ENCODE measurements around the gene SRGAP2.
"Not testable (repeated sequence)": the region's sequence is repeated elsewhere in the genome, so short reads cannot be mapped to it uniquely, and the experiment has no call there.

Gene SRGAP2

DNA sequence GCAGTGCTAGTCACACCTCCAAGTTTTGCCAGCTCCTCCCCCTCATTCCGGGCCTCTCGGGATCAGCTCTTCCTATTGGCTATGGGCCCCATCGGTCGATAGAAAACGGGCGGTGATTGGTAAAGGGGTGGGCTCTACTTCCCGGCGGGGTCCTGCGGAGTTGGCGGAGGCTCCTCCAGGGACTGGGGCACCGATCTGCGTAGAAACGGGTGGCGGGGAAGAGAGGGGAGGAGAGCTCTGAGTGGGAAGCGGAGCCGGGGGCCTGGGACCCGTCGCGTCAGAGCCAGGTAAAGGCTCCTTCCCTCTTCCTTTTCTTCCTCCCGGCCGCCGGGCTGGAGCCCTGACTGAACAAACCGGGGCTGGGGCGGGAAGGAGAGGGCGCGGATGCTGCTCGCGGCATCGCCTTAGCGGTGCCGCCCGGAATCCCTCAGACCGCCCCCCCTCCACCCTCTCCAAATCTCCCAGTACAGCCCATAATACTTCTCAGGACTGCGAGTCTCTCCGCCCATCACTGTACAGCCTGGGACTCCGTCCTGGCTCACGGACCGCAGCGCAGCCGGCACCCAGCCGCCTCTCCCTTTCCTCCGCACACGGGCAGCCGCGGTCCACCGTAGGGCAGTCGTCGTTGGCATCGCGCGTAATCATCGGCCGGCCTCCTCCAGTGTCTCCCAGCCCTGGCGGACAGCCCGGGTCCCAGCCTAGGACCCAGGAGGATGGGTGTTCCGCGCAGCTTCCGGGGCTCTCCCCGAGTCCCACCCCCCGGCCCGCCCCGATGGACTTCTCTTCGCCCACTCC is at the start of gene SRGAP2:
Gene SRGAP2 (plus strand): TSS at position 178 of the 795 bp plus-strand sequence. CDS start 2,430 bp downstream, outside the sequence.
- DNase-seq (ENCODE audit: low spot score); in situ Hi-C loops (cut with MboI; ENCODE audit: low pct_unique_long_range_greater_than_20kb, low sequenced_read_pairs, unreplicated experiment): not testable (repeated sequence)

DNA sequence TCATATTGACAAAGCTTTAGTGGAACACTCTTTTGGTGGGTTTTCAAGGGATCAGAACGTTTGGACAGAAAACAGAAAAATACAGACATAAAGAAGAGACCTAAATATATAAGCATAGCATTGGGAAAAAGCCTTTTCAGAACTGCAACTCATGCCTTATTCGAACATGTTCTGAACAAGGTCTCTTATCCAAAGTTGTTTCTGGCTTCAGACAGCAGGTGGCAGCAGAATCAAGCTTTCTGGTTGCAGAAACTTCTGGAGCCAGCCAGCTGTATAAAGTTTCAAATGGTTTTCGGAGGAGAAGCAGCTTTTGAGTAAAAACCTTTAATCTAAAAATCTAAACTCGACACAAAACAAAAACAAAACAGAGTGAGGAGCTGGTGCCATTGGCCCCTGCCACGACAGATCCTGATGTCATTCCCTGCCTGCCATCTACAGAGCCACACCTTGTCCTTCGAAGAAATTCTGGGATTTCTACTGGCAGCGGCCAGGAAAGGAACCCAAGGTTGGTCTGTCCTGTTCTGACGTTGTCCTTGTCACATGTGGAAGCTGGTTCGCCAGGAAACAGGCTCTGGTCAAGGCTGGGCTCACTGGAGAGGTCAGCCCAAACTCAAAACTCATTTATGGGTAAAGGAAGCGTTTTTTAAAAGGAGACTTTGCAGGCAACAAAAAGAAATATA is 35.9 kb upstream of the SRGAP2 start:
- in situ Hi-C loops (cut with MboI; ENCODE audit: low pct_unique_long_range_greater_than_20kb, low sequenced_read_pairs, unreplicated experiment): not testable (repeated sequence)

DNA sequence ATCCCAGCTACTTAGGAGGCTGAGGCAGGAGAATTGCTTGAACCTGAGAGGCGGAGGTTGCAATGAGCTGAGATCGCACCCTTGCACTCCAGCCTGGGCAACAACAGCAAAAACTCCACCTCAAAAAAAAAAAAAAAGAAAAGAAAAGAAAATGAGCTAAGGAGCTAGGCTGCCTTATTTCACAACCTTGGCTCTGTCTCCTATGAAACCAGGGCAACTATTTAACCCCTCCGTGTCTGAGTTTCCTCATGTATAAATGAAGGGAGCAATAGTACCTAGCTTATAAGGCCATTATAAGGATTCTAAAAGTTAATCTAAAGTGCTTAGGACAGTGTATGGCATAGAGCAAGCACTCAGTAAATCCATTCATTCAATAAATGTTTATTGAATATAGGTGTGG is 33.5 kb upstream of the SRGAP2 start:
- in situ Hi-C loops (cut with MboI; ENCODE audit: low pct_unique_long_range_greater_than_20kb, low sequenced_read_pairs, unreplicated experiment): not testable (repeated sequence)

More for the DNA sequence above, 35.9 kb upstream of the SRGAP2 start:
- TF ChIP-seq, protein P1, sequence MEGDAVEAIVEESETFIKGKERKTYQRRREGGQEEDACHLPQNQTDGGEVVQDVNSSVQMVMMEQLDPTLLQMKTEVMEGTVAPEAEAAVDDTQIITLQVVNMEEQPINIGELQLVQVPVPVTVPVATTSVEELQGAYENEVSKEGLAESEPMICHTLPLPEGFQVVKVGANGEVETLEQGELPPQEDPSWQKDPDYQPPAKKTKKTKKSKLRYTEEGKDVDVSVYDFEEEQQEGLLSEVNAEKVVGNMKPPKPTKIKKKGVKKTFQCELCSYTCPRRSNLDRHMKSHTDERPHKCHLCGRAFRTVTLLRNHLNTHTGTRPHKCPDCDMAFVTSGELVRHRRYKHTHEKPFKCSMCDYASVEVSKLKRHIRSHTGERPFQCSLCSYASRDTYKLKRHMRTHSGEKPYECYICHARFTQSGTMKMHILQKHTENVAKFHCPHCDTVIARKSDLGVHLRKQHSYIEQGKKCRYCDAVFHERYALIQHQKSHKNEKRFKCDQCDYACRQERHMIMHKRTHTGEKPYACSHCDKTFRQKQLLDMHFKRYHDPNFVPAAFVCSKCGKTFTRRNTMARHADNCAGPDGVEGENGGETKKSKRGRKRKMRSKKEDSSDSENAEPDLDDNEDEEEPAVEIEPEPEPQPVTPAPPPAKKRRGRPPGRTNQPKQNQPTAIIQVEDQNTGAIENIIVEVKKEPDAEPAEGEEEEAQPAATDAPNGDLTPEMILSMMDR (IDR thresholded peaks at IDR 0.05; ENCODE audit: extremely low read depth, insufficient read depth, missing control alignments): peak; percentile 20
- not testable (repeated sequence) for DNase-seq (ENCODE audit: low spot score)

DNA sequence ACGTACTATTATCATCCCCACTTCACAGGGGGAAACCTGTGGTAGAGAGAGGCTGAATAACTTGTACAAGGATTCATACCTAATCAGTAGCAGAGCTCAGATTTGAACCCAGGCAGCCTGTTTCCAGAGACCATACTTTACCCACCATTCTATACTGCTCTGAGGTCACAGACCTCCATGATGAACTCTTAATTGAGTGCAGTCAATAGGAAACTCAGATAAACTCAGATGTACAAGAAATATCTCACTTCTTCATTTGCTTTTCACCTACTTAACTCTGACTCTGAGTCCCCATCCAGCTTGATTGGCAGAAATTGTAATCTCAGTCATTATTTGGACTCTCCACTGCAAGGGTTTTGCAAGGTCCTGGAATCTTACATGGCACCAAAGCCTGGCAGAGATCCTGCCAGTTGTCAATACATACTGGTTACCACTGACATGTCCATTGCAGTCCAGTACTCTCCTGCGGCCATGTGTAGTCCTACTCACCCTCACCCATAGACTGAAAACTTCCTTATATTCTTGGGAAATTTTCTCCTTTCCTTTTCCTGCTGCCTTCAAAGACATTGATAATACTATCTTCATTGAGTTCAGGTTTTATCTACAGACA is 30.1 kb upstream of the SRGAP2 start:
- DNase-seq (ENCODE audit: low spot score); in situ Hi-C loops (cut with MboI; ENCODE audit: low pct_unique_long_range_greater_than_20kb, low sequenced_read_pairs, unreplicated experiment): not testable (repeated sequence)

More for the DNA sequence above, 33.5 kb upstream of the SRGAP2 start:
- not testable (repeated sequence) for DNase-seq (ENCODE audit: low spot score)

DNA sequence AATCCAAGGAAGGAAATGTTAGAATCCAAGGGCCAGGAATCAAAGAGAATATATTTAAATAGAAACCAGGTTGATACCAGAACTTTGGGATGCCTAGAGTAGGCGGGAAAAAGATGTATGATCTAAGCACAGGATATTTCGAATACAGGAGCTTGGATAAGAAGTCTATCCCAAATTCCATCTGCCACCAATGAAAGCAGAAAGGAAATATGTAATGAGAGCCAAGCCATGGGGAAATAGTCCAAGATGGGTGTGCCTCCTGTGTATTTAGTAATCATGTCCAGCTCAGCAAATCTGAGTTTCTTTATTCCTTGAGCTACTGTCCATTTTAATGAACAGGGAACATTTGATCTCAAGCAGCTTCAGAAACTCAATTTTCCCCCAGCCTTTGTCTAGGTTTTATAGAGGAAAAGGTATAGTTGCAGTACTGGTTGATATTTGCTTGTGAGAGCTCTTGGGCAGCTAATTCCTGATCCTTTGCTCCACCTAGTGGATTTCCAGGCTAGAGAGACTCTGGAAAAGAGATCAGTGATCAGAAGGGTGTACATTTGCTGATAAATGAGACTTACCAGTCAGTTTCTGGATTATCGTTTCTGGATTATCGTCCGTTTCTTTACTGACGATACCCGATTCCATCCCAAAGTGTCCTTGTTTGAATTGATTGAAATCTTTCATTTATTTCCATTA is 29.0 kb upstream of the SRGAP2 start:
- in situ Hi-C loops (cut with MboI; ENCODE audit: low pct_unique_long_range_greater_than_20kb, low sequenced_read_pairs, unreplicated experiment); DNase-seq (ENCODE audit: low spot score): not testable (repeated sequence)

DNA sequence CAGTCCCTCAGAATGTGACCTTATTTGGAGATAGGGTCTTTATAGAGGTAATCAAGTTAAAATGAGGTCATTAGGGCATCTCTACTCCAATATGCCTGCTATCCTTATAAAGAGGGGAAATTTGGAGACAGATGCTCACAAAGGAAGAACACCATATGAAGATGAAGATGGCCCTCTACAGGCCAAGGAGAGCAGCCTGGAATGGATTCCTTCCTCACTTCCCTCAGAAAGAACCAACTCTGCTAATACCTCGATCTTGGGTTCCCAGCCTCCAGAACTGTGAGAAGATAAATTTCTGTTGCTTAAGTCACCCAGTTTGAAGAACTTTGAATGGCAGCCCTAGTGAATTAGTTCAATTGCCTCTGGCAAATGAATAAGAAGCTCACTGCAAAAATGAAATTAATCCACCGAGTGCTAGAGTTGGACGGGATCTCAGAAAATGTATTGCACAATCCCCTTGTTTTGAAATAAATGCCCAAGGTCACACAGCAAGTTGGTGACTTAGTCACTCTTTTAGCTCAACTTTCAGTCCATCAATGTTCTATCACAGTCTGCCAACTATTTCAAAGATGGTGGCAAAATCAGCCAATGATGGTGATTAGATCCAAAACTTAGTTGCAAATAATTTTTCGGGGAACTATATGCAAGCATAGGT is 27.8 kb upstream of the SRGAP2 start:
- DNase-seq (ENCODE audit: low spot score); in situ Hi-C loops (cut with MboI; ENCODE audit: low pct_unique_long_range_greater_than_20kb, low sequenced_read_pairs, unreplicated experiment): not testable (repeated sequence)

DNA sequence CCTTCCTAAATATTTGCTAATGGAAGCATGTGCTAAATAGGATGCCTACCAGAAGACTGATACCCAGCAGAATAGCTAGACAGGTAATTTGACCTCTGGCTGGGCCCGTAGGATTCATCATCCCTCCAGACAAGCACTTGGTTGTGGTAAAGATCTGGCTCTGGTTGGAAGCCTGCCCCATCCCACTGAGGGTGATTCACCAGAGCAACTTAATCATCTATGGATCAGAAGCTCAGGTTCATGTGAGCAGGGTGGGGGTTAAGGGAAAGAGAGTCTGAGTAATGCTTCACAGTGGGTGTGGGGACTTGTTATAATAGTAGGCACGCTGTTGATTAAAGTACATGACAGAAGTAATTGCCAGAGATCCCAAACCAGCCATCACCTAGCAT is 27.2 kb upstream of the SRGAP2 start:
- DNase-seq (ENCODE audit: low spot score); in situ Hi-C loops (cut with MboI; ENCODE audit: low pct_unique_long_range_greater_than_20kb, low sequenced_read_pairs, unreplicated experiment): not testable (repeated sequence)

DNA sequence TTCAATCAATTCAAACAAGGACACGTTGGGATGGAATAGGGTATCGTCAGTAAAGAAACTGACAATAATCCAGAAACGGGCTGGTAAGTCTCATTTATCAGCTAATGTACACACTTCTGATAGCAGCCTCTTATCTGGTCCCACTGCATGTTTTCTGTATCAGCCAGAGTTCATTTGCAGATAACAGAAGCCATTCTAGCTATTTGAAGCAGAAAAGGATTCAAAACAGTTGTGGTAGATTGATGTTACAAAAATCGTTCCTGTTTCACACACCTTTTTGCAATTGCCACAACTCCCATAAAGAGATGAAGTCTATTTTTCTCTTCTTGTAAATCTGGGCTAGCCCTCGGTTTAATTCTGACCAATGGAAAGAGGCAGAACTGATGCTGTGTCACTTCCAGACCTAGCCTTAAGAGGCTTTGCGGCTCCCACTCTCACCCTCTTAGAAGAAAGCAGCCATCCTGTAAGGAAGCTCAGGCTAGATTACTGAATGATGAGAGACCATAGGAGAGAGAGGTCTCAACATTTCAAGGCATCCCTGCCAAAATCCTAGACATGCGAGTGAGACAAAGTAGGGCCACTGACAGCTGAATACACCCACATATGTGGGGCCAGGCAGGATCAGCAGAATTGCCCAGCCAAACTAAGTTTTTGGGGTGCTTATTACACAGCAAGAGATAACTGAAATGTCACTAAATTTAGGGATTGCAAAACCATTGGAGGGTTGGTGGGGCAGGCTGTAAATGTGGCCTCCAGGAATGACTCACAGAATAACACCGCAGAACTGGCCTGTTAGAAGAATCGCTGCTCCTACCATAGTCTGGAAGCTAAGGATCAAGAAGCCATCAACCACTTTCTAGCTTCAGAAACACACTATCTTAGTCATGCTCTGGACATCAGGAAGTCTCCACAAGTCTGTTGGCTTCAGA is 25.0 kb upstream of the SRGAP2 start:
- DNase-seq (ENCODE audit: low spot score); in situ Hi-C loops (cut with MboI; ENCODE audit: low pct_unique_long_range_greater_than_20kb, low sequenced_read_pairs, unreplicated experiment): not testable (repeated sequence)

DNA sequence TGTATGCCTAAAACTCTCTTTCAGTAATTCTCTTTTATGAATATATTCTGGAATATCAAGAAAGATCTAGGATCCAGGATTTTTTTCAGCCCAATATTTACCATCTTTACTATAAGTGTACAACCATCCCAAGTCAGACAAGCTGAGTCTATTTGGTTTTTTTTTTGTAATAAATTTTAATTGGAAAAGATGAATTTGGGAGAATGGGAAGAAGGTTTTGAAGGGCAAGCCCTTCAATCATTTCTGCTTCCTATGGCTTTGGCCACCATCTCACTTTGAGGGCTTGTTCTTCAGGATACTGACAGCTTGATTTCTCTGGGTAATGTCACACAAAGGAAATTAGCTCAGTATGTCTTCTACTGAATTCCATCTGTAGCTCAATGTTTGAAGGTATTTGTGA is 23.7 kb upstream of the SRGAP2 start:
- not testable (repeated sequence) for DNase-seq (ENCODE audit: low spot score)

DNA sequence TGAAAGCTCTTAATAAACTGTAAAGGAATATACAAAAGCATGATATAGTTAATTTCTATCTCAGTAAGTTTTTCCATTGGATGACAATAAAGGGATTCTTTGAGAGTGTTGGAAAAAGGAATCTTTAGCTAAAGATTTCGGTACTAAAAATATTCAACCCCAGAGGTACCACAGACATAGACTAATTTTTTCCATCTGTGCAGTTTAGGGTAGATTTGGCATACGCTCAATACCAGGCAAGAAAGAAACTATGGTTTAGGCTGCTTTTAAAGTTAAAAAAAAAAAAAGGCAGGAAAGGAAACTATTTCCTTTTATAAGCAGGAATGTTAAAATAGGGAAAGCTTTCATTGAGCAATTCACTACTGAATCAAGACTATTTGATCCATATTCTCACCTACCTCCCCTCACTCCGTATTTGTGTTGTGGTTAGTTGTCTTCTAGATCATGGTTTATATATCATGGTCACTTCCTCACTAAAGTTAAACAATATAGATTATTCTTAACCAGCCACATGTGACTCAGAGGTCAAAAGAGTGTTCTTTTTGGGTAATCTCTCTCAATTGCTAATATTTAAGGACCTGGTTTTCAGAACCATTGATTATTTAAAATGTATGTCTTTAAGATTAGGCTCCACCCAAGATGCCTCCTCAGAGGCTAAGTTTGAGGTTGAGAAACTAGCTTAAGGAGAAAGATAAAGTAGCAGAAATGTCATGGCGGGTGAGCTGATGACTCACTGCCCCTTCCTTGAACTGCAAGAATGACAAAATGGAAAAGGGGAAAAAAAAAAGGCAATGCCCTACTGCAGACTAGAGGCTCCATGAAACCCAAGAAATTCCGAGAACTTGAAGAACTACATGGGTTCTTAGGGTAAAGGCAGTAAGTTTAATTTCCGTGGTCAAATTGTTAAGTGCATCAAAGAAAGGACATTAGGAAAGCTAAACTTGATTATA is 20.7 kb upstream of the SRGAP2 start:
- not testable (repeated sequence) for DNase-seq (ENCODE audit: low spot score)

More for the DNA sequence above, 23.7 kb upstream of the SRGAP2 start:
- in situ Hi-C loops (cut with MboI; ENCODE audit: low pct_unique_long_range_greater_than_20kb, low sequenced_read_pairs, unreplicated experiment): not testable (repeated sequence)

DNA sequence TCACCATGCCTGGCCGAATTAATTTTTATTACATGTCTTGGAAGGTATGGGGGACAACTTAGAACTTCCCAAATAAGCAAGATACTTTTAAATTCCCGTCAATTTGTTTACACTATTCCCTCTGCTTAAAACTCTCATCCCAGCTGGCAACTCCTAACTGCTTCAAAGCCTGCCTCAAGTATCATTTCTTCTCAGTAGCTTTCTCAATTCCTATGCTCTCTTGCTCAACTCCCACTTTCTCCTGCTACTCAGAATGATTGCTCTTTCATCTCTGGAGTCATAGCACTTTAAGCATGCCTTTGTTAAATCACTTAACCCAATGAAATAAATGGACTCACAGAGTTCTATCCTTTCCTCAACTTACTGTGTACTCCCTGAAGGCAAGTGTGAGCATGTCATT is 19.6 kb upstream of the SRGAP2 start:
- in situ Hi-C loops (cut with MboI; ENCODE audit: low pct_unique_long_range_greater_than_20kb, low sequenced_read_pairs, unreplicated experiment); DNase-seq (ENCODE audit: low spot score): not testable (repeated sequence)

More for the DNA sequence above, 20.7 kb upstream of the SRGAP2 start:
- in situ Hi-C loops (cut with MboI; ENCODE audit: low pct_unique_long_range_greater_than_20kb, low sequenced_read_pairs, unreplicated experiment): not testable (repeated sequence)

DNA sequence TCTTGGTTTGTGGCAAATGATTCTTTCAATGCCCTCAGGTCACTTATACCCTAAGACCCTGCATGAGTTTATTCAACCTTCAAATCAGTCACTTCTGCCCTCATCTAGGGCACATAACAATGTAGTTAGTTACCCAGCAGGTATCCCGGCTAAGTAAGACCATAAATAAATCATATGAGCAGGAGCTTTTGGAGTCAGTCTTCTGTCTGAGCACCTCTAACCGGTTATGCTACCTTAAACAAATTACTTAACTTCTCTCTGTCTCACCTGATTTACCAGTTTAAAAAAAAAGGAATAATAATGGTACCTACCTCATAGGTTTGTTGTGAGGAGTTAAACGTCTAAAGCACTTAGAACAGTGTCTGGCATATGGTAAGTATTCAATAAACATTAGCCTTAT is 17.6 kb upstream of the SRGAP2 start:
- DNase-seq (ENCODE audit: low spot score); in situ Hi-C loops (cut with MboI; ENCODE audit: low pct_unique_long_range_greater_than_20kb, low sequenced_read_pairs, unreplicated experiment): not testable (repeated sequence)

DNA sequence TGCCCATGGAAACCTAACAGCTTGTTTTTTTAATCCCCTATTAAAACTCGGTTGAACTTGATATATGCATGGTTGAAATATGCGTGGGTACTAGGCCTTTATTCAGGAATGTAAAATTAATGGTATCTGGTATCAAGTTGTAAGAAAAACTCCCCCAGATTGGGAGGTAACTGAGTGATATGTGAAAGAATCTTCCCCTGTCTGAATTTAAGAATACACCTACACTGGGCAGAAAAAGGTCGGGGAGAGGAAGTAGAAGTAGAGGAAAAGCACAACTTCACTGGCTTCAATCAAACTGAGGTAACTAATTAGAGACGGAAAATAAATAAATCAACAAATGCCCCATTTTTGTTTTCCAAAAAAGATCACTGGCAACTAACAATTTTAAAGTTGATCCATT is 16.5 kb upstream of the SRGAP2 start:
- DNase-seq (ENCODE audit: low spot score); in situ Hi-C loops (cut with MboI; ENCODE audit: low pct_unique_long_range_greater_than_20kb, low sequenced_read_pairs, unreplicated experiment): not testable (repeated sequence)

DNA sequence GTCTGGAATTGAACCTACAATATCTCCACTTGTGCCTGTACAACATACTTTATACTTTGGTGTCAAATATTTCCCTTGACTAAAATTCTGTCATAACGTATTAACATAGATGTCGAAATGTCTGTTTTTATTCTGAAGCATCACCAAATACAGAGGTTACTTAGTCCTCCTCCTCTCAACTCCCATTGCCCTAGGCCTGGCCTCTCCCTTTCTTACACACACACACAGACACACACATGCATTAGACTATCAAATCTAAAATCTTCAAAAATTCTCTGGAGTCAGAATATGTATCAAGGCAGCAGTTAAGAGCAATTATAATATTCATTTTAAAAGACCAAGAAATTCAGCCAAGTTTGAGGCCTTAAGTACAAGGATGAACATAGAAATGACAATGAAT is 8.2 kb upstream of the SRGAP2 start:
- in situ Hi-C loops (cut with MboI; ENCODE audit: low pct_unique_long_range_greater_than_20kb, low sequenced_read_pairs, unreplicated experiment): not testable (repeated sequence)

More for the DNA sequence above, 8.2 kb upstream of the SRGAP2 start:
- DNase-seq (ENCODE audit: low spot score): not testable (repeated sequence)

Data from GM13977 (cell line).